DLD1 (cell line): Measurements from ENCODE around the gene NFATC4.
"Not testable (repeated sequence)": the region's sequence is repeated elsewhere in the genome, so short reads cannot be mapped to it uniquely, and the experiment has no call there.

Experiments used
- in situ Hi-C: cut with HindIII; loops from 2 replicates; pipeline ENCODE4 v1.10.0; 2017; ENCODE audit warnings: low sequenced_read_pairs

Gene NFATC4

DNA sequence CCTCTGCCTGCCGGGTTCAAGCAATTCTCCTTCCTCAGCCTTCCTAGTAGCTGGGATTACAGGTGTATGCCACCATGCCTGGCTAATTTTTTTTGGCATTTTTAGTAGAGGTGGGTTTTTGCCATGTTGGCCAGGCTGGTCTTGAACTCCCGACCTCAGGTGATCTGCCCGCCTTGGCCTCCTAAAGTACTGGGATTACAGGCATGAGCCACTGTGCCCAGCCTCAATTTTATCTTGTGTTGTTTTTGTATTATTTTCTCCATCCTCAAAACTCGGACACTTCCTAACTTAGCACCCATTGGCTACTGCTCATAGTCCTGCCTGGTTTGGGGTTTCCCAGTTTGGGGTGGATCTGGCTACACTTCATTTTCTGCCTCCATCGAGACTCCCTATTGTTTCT is 19.6 kb downstream of the NFATC4 start:
- in situ Hi-C loops: not testable (repeated sequence)

DNA sequence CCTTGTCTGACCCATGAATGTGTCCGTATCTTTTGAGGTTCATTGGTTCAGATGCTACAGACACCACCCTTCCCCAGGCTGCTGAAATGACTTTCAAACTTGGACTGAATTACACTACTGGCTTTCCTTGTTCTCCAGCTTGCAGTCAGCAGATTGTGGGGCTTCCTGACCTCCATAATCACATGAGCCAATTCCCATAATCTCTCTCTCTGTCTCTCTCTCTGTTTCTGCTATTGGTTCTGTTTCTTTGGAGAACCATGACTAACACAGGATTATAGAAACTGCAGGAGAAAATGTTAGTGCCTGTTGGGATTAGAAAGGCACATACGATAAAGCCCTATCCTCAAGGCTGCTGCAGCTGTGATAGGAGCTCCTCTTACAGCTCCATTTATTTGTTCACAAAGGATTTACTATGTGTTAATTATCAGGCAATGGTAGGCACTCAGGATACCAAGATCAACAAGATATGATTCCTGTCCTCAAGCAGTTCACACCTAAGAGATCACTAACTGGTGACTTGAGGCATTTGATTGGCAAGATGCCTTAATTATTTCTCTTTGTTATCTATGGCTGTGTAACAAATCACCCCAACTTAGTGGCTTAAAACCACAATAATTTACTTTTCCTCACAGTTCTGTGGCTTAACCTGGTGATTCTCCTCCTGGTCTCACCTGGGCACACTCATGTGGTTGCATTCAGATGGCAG is 20.6 kb downstream of the NFATC4 start:
- in situ Hi-C loops: no loop called here

DNA sequence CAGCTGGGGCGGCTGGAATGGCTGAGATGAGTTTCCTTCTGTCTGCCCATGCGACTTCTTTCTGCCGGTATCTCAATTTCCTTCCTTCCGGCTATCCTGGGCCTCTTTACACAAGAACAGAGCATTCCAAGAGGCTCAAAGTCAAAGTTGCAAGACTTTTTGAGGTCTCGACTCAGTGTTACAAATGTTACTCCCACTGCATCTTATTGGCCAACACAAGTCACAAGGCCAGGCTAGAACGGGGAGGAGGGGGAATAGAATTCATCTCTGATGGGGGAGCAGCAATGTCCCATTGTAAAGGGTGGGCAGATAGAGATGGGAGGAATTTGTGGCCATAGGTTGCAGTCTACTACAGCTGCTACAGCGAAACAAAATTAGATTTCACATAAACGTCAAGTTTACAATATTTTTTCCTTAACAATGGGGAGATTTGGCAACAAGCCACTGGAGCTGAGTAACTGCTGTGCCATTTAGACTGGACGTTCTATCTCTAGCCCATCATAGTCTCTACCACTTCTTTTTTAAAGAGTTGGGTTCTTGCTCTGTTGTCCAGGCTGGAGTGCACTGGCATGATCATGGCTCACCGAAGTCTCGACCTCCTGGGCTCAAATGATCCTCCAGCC is 21.4 kb downstream of the NFATC4 start:
- in situ Hi-C loops: no loop called here

DNA sequence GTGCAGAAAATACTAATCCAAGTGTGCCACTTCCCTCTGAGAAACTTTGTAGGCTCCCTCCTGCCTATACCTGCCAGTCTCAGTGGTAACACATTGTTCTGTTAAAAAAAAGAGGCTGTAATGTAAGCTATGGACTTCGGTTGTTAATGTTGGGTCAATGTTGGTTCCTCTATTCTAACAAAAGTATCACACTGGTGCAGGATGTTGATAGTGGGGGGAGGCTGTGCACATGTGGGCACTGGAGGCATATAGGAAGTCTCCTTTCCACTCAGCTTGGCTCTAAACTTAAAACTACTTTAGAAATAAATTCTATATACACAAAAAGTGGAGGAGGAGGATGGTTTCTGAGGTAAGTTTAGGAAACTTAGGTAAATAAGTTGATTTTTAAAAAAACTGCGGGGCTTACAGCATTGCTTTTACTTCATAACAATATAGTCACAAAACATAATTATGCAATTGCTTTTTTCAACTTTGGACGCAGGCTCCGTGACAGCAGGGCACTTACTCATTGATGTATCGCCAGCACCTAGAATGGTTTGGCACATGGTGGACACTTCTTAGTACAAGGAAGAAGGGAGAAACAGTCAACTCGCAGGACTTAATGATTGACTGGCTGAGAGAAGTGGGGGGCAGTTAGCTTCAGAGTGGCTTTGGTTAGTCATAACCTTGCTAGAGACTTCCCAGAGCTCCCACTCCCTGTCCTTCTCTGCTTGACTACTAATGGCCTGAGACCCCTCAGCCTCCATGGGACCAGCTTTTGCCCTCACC is 22.9 kb downstream of the NFATC4 start:
- in situ Hi-C loops: no loop called here

DNA sequence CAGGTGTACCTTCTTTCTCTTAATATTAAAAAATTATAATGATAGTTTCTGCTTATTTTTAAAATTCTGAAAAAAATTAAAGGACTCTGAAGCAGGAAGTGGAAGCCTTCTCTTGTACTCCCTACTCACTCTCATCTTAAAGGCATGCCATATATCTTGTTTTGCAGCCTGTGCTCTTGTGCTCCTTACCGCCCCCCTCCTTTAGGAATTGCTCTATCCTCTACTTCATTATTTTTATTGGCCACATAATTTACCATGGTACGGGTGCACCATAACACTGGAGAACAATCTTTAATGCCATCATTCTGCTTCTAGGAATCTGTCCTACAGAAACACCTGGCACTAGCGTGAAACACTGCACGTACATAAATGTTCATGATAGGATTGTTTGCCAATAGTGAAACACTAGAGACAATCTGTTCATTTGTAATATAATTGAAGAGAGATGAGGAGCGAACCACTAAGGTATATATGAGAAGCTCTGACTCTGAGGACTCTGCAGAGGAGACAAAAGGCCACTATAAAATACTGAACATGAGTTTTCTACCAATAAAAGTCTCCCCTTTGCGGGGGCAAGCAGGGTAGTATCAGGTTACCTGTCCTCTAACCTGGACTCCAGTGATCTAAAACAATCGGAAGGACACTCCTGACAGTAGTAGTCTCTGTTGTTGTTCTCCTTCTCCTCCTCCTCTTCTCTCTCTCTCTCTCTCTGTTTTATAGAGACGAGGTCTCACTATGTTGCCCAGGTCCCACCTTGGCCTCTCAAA is 24.5 kb downstream of the NFATC4 start:
- in situ Hi-C loops: no loop called here

DNA sequence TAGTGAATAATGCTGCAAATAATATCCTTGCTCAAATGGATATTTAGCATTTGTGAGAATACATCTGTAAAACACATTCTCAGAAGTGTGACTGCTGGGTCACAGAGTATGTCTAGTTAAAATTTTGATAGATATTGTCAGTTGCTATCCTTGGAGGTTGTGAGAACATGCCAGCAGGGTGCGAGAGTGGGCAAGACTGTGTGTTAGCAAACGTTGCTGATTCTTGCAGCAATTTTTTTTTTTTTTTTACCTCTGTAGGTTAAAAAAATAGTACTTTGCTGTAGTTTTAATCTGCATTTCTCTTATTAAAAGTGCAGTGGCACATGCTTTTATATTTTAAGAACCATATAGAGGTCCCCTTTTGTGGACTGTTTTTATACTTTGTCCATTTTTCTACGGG is 26.3 kb downstream of the NFATC4 start:
- in situ Hi-C loops: no loop called here

DNA sequence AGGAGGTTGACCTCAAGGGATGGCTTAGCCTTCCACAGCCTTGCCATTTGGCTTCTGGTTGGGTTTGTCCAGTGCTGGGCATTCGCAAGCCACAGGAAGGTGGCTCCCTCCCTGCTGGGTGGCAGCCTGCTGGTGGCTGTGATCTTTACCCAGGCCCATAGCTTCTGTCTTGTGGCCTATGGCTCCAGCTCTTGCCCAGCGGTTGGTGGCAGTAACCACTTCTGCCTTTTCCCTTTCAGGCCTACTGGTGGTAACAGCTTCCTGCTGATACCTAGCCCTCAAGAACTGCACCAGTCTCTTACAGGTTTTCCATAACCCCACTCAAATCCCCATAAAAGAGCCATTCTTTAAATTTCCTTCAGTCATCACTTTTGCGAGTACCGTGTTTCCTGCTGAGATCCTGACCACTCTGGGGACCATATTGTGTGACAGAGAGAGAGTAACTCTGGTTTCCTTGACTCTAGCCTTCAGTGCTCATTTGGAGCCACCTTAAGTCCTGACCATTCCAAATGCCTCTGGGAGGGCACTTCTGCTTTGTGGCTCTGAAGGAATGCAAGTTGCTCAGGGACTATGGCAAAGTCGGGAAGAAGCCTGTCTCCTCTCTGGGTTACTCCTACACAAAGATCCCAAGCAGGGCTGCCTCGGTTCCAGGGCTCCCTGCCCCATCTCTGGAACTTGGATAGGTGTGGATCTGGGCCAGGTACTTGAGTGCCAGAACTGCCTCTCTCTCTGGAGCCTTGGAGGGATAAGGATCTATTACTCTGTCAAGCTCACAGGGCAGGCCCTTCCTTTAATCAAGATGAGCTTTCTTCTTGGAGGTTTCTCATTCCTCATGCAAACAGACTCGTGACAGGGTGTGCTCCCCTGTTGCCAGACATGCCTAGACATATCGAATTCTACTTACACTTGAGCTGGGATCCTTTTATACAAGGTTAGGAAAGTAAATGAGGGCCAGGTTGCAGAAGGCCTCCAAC is 27.9 kb downstream of the NFATC4 start:
- in situ Hi-C loops: no loop called here

DNA sequence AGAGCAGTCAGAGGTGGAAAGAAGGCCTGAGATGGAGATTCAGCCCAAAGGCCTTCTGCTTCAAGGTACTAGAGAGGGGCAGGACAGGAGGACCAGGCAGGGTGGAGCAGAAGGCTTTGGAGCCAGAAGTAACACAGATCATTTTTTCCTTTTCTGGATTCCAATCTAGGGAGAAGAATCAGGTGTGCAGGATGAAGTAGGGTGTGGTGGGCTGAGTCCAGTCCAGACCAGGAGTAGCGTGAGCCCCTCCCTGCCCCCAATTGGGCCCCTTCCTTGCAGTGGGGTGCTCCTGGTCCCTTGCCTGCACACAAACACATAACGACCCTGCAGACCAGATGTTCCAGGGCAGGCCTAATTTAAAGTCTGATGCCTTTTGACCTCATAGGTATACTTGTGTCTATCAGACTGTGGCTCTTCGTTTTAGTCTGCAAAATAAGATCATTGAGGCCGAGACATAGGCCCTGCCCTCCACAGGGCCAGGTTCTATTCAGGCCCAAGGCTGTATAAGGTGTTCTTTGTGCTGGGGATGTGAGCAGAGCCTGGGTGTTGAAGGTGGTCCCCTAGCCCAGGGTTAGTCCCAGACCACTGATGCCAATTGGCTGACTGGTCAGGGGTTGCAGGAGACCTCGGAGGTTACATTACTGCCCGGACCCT is 29.8 kb downstream of the NFATC4 start:
- in situ Hi-C loops: no loop called here

DNA sequence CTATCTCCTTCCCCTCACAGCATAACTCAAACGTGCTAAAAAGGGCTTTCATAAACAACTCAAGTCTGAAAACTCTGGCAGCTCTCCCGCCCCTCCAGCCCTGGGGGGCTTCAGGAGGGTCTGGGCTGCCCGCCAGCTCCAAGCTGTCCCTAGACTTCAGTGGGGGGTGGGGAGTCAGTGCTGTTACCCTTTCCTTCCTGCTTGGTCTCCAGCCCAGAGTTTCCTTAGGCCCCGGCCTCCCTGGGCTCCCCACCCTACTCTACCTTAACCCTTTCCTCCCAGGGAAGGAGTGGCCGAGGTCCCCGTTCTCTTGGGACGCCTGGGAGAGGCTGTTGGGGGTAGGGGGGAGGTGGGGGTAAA is 30.3 kb downstream of the NFATC4 start:
- in situ Hi-C loops: no loop called here

DNA sequence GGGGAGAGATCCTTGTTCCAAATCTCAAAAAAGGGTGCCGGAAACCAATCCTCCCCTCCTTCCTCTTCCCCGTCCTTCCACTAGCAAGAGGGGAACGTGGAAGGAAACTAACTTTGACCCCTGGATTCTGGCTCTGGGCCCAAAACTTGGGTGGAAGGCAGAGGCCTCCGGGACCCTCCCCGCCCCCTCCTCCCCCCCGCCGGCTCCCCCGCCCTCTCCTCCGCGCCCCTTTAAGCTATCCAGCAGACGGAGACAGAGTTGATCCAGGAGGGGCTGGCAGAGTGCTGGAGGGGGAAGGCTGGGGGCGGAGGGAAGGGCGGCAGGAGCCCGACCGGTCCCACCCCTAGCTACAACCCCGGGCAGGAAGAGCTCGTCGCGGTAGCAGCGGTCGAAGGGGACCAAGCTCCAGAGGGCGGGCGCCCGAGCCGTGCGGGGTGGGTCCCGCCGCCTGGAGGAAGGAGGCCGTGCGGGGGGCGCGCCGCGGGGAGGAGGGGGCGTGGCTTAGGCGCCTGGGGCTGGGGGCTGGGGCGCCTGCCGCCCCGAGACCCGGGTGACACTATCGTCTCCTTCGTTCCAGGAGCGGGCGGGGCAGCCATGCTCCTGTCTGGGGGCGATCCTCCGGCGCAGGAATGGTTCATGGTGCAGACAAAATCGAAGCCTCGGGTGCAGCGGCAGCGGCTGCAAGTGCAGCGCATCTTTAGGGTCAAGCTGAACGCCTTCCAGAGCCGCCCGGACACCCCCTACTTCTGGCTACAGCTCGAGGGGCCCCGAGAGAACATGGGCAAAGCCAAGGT is 30.9 kb downstream of the NFATC4 start, which contains the start of gene NYNRIN:
Gene NYNRIN, plus strand, starts transcription at position 351 of the 794 bp plus-strand sequence. Its CDS starts 244 bp downstream, at position 595.
- in situ Hi-C loops: no loop called here

DNA sequence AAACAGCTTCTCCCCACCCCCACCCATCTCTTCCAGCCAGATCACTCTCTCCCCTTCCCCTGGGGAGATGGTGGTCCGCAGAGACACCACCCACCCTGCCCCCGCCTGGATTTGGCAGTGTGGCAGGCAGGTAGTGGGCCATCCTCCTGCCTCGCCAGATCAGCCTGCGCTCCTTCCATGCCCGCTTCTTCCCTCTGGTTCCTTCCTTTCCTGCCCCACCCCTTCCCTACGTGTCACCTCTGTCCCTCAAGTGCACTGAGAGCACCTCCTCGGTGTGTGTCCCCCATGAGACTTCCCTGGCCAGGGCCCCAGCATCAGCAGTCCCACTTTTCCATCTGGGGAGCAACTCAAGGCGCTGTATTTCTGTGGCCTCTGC is 31.5 kb downstream of the NFATC4 start:
- in situ Hi-C loops: no loop called here

DNA sequence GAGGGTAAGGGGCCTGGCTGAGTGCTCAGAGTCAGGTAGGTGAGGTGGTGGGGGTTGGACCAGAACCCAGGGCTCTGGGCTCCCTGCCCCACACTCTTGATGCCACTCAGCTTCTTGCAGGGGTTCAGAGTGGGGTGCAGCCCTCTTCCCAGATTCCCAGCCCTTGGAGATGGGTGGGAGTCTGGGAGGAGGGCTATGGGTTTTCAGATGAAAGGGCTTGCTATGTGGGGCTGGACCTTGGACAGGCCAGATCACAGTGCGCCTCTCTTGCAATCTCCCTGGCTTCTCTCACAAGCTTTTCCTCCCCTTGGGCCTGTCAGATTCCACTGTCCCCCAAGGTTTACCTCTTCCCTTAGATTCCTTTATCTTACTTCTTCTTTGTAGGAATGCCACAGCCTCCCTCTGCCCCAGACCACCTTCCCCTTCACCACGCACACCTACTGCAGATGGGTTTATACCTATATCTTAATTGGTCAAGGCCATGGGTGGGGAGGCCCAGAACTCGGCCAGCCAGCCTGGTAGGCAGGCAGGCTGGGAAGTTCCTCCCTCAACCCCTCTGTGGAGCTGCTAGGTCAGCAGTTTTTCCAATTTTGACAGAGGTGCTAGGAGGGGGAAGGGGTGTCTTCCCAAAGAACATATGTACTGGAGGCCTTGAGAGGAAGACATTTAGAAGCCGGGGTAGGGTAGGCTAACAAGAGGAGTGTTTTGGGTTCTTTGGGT is 32.2 kb downstream of the NFATC4 start:
- in situ Hi-C loops: no loop called here

DNA sequence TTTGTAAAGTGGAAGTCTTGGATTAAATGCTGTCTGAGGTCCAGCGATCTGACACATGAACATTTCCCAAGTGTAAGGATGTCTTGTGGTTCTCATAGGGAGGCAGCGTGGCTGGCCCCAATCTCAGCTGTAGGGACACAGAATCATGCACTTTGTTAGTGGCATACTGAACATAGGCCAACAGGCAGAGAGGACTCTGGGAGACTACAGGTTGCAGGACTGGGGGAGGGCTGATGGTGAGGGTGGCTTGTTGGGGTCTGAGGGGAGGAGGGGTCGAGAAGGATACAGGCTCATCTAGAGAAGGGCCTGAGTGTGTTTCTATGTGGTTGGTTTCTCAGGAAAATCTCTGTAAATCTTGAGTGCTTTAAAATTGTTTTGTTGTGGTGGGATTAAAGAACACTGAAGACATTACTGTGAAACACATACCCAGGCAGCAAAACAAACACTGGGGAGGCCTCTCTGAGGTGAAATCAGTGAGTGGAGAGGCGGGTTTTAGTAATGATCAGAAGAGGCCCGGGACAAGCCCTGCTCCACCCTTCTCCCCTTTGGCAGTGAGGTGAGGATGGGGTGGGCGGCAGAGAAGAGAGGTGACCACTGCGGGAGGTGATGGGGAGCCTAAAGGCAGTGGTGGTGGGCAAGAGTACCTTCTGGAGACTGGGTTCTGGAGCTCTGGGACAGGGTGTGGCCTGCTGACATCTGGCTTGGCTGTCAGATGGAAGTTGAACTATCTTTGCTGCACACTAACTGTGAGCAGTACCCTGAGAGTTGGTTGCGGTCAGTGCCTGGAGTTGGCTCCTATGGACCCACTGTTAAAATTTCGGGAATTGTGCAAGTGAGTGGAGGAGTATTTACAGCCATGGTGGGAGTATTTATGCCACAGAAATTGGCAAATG is 34.1 kb downstream of the NFATC4 start:
- in situ Hi-C loops: no loop called here

DNA sequence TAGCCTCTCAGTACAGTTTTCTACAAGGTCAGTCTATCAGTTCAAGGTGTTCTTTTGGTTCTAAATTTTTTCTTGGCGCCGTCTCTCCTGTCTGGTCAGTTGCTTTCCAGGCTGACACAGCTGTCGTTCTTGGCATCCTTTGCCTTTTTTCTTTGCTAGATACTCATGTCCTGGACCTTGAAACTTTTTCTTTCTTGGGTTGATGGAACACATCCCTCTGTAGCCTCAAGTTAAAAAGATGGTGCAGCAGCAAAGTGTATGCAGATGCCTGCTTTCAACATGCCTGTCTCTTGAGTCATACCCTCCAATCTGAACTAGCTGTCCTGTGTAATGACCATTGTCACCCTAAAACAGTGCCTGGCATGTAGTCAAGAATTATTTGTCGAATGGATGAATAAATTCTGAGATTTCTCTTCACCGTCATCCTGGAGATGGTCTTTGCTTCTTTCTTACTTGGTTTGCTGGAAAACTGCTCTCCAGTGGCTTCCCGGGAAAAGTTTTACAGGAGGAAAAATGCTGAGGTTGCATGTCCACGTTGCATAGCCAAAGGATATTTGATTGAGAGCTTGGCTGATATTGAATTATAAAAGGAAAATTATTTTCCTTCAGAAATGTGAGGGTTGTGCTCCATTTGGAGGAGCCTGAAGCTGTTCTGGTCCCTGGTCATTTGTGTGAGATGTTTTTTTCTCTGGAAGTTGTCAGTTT is 35.5 kb downstream of the NFATC4 start:
- in situ Hi-C loops: no loop called here

DNA sequence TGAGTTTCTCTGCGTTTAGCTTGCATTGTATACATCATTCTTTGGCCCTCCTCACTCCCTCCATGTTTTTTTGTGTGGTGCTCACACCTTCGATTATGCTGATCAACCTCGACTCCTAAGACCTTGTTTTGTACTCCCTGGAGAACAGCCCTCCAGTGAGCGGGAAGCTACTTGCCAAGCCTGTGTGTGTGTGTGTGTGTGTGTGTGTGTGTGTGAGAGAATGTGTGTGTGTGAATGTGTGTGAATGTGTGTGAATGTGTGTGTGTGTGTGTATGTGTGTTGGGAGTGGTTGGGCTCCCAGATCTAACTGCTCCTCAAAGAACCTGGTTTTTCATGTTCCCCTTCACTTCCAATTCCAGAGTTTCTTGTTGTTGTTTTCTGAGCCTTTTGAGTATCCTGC is 36.8 kb downstream of the NFATC4 start:
- in situ Hi-C loops: no loop called here

DNA sequence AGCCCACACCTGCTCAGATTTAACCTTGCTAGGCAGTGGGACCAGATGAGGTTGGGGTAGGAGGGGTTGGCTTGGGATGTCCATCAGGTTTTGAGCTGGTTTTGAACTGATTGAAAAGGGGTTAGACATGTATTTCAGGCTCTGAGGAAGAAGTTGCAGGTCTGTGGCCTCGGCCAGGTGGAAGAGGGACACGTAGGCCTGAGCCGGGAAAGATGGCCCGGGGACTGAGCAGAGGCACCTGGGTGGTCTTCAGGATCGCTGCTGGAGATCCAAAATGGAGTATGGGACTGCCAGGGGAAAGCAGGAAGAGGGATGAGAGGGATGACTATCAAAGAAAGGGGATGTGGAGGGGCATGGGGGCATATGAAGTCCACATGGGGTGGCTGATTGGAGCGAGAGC is 38.4 kb downstream of the NFATC4 start:
- in situ Hi-C loops: no loop called here
